Epithelial cell of esophagus (primary cell): ENCODE measurements around the gene GNE.
"Not testable (repeated sequence)": the region's sequence is repeated elsewhere in the genome, so short reads cannot be mapped to it uniquely, and the experiment has no call there.

Experiments used
- DNase-seq: peaks from one replicate; pipeline ENCODE4 v3.0.0; 2010; ENCODE audit warnings: low read depth
- H3K4me3 ChIP-seq: 2 replicates; pipeline ENCODE4 v1.5.1; 2011; ENCODE audit warnings: mild to moderate bottlenecking, low read length, control low read depth
- TF ChIP-seq, protein P1 (sequence below): IDR thresholded peaks from 2 replicates; pipeline ENCODE4 v1.5.1; 2011; ENCODE audit warnings: low read depth, mild to moderate bottlenecking, low read length, control low read depth, inconsistent platforms; ENCODE audit not compliant: insufficient read depth; ENCODE audit errors: missing control alignments

The GNE gene

DNA sequence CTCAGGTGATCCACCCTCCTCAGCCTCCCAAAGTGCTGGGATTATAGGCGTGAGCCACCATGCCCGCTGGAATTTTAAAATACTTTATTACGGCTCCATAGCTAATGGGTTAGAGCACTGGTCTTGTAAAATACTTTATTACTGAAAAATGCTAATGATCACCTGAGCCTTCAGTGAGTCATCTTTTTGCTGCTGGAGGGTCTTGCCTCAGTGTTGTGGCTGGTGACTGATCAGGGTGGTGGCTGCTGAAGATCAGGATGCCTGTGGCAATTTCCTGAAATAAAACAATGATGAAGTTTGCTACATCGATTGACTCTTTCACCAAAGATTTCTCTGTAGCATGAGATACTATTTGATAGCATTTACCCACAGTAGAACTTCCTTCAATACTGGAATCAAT is 26.0 kb upstream of the GNE start:
- TF ChIP-seq, protein P1, sequence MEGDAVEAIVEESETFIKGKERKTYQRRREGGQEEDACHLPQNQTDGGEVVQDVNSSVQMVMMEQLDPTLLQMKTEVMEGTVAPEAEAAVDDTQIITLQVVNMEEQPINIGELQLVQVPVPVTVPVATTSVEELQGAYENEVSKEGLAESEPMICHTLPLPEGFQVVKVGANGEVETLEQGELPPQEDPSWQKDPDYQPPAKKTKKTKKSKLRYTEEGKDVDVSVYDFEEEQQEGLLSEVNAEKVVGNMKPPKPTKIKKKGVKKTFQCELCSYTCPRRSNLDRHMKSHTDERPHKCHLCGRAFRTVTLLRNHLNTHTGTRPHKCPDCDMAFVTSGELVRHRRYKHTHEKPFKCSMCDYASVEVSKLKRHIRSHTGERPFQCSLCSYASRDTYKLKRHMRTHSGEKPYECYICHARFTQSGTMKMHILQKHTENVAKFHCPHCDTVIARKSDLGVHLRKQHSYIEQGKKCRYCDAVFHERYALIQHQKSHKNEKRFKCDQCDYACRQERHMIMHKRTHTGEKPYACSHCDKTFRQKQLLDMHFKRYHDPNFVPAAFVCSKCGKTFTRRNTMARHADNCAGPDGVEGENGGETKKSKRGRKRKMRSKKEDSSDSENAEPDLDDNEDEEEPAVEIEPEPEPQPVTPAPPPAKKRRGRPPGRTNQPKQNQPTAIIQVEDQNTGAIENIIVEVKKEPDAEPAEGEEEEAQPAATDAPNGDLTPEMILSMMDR, result no peak
- peak; percentile 79 for DNase-seq
- no peak overlapping the region for H3K4me3 ChIP-seq

DNA sequence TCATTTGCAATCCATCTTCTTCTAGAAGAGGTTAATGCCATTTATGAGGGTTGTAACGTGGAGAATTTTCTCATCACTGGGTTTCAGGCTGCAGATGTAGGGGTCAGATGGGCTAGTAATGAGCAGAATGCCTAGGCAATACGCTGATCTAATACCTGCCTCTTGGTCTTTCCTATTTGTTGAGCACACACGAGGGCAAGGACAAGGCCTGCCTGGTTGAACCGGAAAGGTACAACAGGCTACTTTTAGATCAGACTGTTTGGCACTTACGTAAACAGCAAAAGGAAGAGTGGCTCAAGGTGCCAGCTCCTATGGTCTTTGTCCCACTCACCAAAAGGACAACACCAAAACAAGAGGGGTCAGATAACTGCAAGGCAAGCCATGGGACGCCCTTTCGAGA is 24.0 kb upstream of the GNE start:
- TF ChIP-seq, protein P1, result no peak
- no peak overlapping the region for H3K4me3 ChIP-seq
- DNase-seq, result no peak

DNA sequence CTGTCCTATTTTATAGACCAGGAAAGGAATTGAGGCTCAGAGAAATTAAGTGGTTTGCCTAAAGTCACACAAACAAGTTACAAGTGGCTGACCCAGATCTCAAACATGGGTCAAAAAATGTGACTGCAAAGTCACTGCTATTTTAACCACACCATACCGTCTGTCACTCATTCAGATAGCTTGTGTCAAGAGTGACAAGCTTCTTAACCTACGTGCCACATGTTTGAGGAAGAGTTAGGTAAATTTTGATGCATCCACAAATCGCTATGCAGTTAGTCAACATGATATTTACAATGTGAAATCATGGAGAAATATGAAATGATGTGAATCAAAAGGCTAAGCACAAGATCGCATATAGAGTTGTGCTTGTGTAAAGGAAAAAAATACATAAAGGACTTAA is 22.7 kb upstream of the GNE start:
- H3K4me3 ChIP-seq, result no peak overlapping the region
- no peak for DNase-seq
- TF ChIP-seq, protein P1, result no peak

DNA sequence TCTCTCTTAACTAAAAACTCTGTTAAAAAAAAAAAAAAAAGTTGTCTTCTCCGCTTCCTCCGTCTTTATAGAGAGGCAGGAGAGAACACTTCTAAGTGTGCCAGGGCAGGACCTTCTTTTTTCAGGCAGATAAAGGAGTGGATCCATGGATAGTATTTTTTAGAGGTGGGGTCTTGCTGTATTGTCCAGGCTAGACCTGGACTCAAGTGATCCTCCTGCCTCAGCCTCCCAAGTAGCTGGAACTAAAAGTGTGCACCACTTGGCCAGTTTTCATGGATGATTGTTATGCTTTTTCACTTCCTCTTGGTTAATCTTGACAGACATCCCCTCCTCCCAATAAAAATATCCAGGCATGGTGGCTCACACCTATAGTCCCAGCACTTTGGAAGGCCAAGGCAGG is 20.0 kb upstream of the GNE start:
- TF ChIP-seq, protein P1, result no peak
- no peak for DNase-seq
- H3K4me3 ChIP-seq, result no peak overlapping the region

DNA sequence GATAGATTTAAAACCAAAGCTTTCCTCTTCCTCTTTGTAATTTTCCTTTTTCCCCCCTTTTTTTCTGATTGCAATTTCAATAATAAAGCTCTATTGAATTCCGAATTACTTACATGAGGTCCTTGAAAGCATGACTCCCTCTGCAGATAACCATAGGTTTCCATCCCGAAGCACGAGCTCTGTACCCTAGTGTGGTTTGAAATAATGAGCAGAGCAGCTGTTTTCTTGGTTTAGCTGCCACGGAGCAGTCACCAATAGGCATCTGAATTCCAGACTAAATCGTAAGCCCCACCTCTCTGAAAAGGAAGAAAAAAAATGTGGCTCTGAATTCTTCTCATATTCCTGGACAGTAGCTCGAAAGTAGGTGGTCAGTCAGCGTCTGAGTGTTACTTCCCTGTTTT is 18.5 kb upstream of the GNE start:
- H3K4me3 ChIP-seq, result peak overlapping the region; percentile 38
- DNase-seq, result no peak
- TF ChIP-seq, protein P1, result no peak

DNA sequence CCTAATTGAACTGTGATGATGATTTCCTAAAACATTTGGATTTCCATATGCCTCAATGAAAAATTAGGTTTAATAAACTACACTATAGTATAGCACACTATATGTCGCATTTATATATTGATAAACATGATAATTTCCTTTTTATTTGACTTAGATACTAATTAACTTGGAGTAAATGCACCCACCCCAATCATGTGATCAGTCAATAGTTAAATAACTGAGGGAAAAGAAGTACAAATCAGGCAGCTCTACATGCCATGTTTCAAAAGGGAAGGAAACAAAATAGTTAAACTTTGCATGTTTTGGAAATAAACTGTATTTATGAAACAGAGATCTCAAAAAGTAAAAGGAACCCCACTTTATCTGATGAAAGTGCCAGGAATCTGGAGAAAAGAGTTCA is 18.0 kb upstream of the GNE start:
- H3K4me3 ChIP-seq, result peak overlapping the region; percentile 38

DNA sequence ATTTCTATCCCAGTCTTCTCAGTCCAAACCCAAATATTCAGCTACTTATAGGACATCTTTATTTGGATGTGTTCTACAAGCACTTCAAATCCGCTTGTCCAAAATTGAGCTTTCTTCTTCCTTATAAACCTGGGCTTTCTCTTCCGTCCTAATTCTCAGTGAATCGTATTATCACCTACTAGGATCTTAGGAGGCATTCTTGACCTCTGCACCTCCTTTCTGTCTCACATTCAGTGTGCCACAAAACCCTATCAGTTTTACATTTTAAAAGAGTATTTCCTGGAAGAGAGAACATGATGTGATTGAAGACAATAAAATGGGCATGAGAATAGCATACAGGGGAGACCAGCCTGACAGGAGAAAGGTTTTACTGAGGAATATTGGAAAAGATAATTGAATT is 16.8 kb upstream of the GNE start:
- DNase-seq, result no peak
- no peak overlapping the region for H3K4me3 ChIP-seq
- TF ChIP-seq, protein P1, result no peak

More for the DNA sequence above, 18.0 kb upstream of the GNE start:
- no peak for DNase-seq
- TF ChIP-seq, protein P1, result no peak

DNA sequence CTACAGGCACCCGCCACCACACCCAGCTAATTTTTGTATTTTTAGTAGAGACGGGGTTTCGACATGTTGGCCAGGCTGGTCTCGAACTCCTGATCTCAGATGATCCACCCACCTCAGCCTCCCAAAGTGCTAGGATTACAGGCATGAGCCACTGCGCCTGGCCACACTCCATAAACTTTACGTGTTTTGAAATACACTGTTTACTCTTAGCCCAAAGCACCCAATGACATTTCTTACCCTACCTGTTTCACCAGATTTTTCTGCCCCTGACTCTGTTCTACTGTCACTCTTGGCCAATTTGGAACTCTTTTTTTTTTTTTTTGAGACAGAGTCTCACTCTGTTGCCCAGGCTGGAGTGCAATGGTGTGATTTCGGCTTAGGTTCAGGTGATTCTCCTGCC is 15.1 kb upstream of the GNE start:
- not testable (repeated sequence) for H3K4me3 ChIP-seq
- DNase-seq, result peak; percentile 89
